Urinary bladder (tissue), 4 donors: ENCODE measurements around the gene XPR1. TPM values are rescaled to one million over a fixed set of nuclear protein-coding genes. Genes with fewer than 3 reads are reported as not detected.

ENCODE experiments used
- DNase-seq: peaks from one replicate; pipeline ENCODE4 v3.0.0-alpha.2; 2015; ENCODE audit errors: extremely low spot score
- H3K27ac ChIP-seq: one replicate; pipeline ENCODE4 v1.5.1; 2013; ENCODE audit warnings: low read depth, mild to moderate bottlenecking, moderate library complexity
- H3K36me3 ChIP-seq: one replicate; pipeline ENCODE4 v1.6.1; 2013; ENCODE audit warnings: mild to moderate bottlenecking, moderate library complexity; ENCODE audit not compliant: insufficient read depth
- H3K4me1 ChIP-seq: one replicate; pipeline ENCODE4 v1.6.1; 2013; ENCODE audit warnings: mild to moderate bottlenecking, moderate library complexity; ENCODE audit not compliant: insufficient read depth
- H3K4me3 ChIP-seq: one replicate; pipeline ENCODE4 v1.5.1; 2013; ENCODE audit warnings: low read depth, low read length
- WGBS: extraction: QIAGEN DNeasy Blood & Tissue Kit; methylation state at CpG from one replicate; pipeline ENCODE4 v1.1.7; 2013; 5-methylcytosine and 5-hydroxymethylcytosine counted together
- polyA plus RNA-seq: library from polyadenylated mRNA; stranded (reverse); fragments of 200-250 nt; gene quantifications from one replicate; pipeline ENCODE4 v1.2.3, GENCODE V29; 2013
- total RNA-seq: library from RNA; depleted of rRNA; stranded (reverse); fragments of >200 nt; gene quantifications from one replicate; pipeline ENCODE4 v1.2.3, GENCODE V29; 2014
- donor health status: healthy with polysubstance abuse.
- donor health status: healthy.

Gene XPR1
- total and polyA plus RNA-seq, 2 donors: 9.9 to 33.6 TPM

GRCh38 chr1:180603850-180604226 is 28.0 kb upstream of the XPR1 start:
- H3K4me3 ChIP-seq: no peak overlapping the region
- WGBS: 85% methylated on average over 2 of the region's 2 CpGs
- H3K4me1 ChIP-seq: no peaks in the 10 kb centered on the region
- DNase-seq: no peak
- H3K27ac ChIP-seq: no peak overlapping the region
- no peaks in the 10 kb centered on the region for H3K36me3 ChIP-seq

GRCh38 chr1:180606155-180606554 is 25.7 kb upstream of the XPR1 start:
- no peak for DNase-seq
- Histone ChIP-seq H3K27ac (no peak overlapping the region), H3K4me1 (no peaks in the 10 kb centered on the region), H3K36me3 (no peaks in the 10 kb centered on the region), H3K4me3 (no peak overlapping the region)
- WGBS: 75% methylated on average over 2 of the region's 2 CpGs

- DNase-seq: no peak
- Histone ChIP-seq H3K4me1 (no peaks in the 10 kb centered on the region), H3K4me3 (no peak overlapping the region), H3K27ac (no peak overlapping the region), H3K36me3 (no peaks in the 10 kb centered on the region)
- WGBS: 69% methylated on average over 7 of the region's 7 CpGs
Measured at GRCh38 chr1:180609643-180610555, 21.9 kb upstream of the XPR1 start.

GRCh38 chr1:180610556-180611015 is 21.2 kb upstream of the XPR1 start:
- Histone ChIP-seq H3K36me3 (no peaks in the 10 kb centered on the region), H3K27ac (no peak overlapping the region), H3K4me3 (no peak overlapping the region), H3K4me1 (no peaks in the 10 kb centered on the region)
- 68% methylated on average over 3 of the region's 3 CpGs for WGBS
- no peak for DNase-seq

- Histone ChIP-seq H3K36me3 (no peaks in the 10 kb centered on the region), H3K27ac (no peak overlapping the region), H3K4me1 (peaks cover 1% of the 10 kb centered on the region), H3K4me3 (no peak overlapping the region)
- 27% methylated on average over 9 of the region's 9 CpGs for WGBS
- no peak for DNase-seq
Measured at GRCh38 chr1:180611016-180611930, 20.5 kb upstream of the XPR1 start.

- H3K27ac ChIP-seq: no peak overlapping the region
- no peak for DNase-seq
- peaks cover 2% of the 10 kb centered on the region for H3K4me1 ChIP-seq
- H3K4me3 ChIP-seq: no peak overlapping the region
- WGBS: 98% methylated on average over 1 of the region's 1 CpG
- no peaks in the 10 kb centered on the region for H3K36me3 ChIP-seq
Measured at GRCh38 chr1:180612632-180613031, 19.2 kb upstream of the XPR1 start.

GRCh38 chr1:180614730-180615129 is 17.1 kb upstream of the XPR1 start:
- WGBS: 47% methylated on average over 5 of the region's 5 CpGs
- no peak for DNase-seq
- no peak overlapping the region for H3K4me3 ChIP-seq
- H3K27ac ChIP-seq: no peak overlapping the region
- H3K4me1 ChIP-seq: peaks cover 2% of the 10 kb centered on the region
- H3K36me3 ChIP-seq: no peaks in the 10 kb centered on the region

GRCh38 chr1:180615493-180616290 is 16.1 kb upstream of the XPR1 start:
- H3K27ac ChIP-seq: no peak overlapping the region
- no peak for DNase-seq
- H3K4me3 ChIP-seq: no peak overlapping the region
- H3K4me1 ChIP-seq: peaks cover 2% of the 10 kb centered on the region
- no peaks in the 10 kb centered on the region for H3K36me3 ChIP-seq
- WGBS: 28% methylated on average over 8 of the region's 8 CpGs

GRCh38 chr1:180616439-180616838 is 15.4 kb upstream of the XPR1 start:
- H3K4me3 ChIP-seq: no peak overlapping the region
- 59% methylated on average over 6 of the region's 6 CpGs for WGBS
- no peaks in the 10 kb centered on the region for H3K36me3 ChIP-seq
- DNase-seq: no peak
- H3K27ac ChIP-seq: no peak overlapping the region
- peaks cover 2% of the 10 kb centered on the region for H3K4me1 ChIP-seq

- H3K36me3 ChIP-seq: no peaks in the 10 kb centered on the region
- WGBS: 92% methylated on average over 4 of the region's 4 CpGs
- H3K4me3 ChIP-seq: no peak overlapping the region
- peaks cover 2% of the 10 kb centered on the region for H3K4me1 ChIP-seq
- H3K27ac ChIP-seq: no peak overlapping the region
- DNase-seq: no peak
Measured at GRCh38 chr1:180617774-180618395, 13.9 kb upstream of the XPR1 start.

GRCh38 chr1:180620581-180620980 is 11.2 kb upstream of the XPR1 start:
- Histone ChIP-seq H3K4me1 (peaks cover 2% of the 10 kb centered on the region), H3K36me3 (no peaks in the 10 kb centered on the region), H3K4me3 (no peak overlapping the region), H3K27ac (no peak overlapping the region)
- no peak for DNase-seq
- 73% methylated on average over 4 of the region's 4 CpGs for WGBS

GRCh38 chr1:180622658-180623508 is 8.9 kb upstream of the XPR1 start:
- Histone ChIP-seq H3K4me3 (no peak overlapping the region), H3K27ac (no peak overlapping the region), H3K36me3 (no peaks in the 10 kb centered on the region), H3K4me1 (no peaks in the 10 kb centered on the region)
- no peak for DNase-seq
- WGBS: 92% methylated on average over 10 of the region's 10 CpGs
